CD4-positive, alpha-beta T cell treated with Interleukin-17A for 4 hours (primary cell): Measurements from ENCODE around the gene TOMM22.
A peak's percentile ranks its signal among the peaks of the same experiment; 100 is the strongest.

Experiments
- DNase-seq: peaks from one replicate; pipeline ENCODE4 v3.0.0-alpha.2; 2020; ENCODE audit warnings: mixed read lengths

The TOMM22 gene

DNA sequence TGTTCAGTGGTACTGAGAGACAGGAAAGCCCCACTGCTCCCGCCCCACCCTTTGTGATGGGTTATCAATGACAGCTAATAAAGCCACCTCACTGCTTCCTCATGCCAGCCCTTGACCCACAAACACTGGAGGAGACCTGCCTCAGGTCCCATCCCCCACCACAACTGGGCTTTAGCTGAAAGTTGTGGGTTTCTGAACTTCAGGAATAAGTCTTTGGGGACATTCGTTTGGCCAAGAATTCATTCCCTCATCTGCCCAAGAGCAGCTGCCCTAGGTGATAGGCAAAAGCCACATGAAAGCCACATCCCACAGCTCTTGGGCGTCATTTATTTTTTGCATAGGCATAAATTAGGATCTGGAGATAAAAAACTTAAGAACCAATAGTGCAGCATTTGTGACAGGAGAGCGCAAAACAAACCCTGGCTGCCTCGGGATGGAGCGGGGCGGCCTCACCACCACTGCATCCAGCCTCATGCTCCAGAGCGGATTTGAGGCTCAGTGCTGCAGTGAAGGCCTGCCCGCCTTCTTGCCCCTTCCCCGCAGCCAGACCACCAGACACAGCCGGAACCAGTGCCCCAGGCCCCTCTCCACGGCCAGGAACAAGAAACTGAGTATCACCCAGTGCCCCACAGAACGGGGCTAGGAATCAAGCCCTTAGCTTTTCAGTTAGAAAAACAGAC lies 52.8 kb downstream of the TOMM22 start:
- peak; percentile 25 for DNase-seq
